Loucy (cell line): ENCODE results near the gene SLC3A2.

Experiments used
- EZH2phosphoT487 ChIP-seq: fragments of 200-600 bp; IDR thresholded peaks from 2 replicates; pipeline ENCODE4 v1.6.1; 2018; ENCODE audit warnings: antibody characterized with exemption, mild to moderate bottlenecking, moderate library complexity, borderline replicate concordance
- TF ChIP-seq, protein P1 (sequence below): fragments of 200-600 bp; sonication (generic); conservative IDR thresholded peaks from 2 replicates; pipeline ENCODE4 v1.5.1; 2014; ENCODE audit warnings: mild to moderate bottlenecking, antibody characterized with exemption, low read length

DNA sequence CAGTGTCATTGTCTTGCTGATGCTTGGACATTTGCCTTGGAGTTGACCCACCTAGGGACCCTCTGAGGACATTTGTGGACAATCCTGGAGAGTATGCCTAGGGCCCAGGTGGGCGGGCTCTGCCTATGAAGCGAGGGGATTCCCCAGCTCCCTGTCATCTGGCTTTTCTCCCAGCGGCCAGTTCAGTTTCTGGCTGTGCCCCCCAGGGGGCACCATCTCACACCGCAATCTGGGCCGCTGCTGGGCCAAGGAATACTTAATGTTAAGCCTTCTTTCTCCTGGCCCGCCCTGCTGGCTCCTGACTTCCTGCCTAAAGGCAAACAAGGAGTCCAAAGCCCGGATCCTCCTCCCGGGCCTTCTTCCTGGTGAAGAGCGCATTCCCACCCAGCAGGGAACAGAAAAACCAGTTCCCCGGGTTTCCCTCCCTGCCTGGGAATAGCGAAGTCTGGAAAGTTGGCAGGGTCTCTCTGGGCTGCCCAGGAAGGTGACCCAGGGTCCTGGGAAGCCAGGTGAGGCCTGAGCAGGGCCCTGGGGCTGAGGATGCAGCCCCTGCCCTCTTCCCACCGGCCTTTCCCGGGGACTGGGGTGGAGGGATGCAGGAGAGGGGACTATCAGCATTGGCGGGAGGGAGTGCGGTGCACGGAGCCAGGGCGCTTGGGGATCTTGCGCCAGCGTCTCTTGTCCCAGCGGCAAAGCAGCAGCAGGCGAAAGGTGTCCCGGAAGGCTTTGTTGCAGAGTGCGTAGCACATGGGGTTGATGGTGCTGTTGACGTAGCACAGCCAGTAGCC is 28.6 kb downstream of the SLC3A2 start:
- TF ChIP-seq, protein P1, sequence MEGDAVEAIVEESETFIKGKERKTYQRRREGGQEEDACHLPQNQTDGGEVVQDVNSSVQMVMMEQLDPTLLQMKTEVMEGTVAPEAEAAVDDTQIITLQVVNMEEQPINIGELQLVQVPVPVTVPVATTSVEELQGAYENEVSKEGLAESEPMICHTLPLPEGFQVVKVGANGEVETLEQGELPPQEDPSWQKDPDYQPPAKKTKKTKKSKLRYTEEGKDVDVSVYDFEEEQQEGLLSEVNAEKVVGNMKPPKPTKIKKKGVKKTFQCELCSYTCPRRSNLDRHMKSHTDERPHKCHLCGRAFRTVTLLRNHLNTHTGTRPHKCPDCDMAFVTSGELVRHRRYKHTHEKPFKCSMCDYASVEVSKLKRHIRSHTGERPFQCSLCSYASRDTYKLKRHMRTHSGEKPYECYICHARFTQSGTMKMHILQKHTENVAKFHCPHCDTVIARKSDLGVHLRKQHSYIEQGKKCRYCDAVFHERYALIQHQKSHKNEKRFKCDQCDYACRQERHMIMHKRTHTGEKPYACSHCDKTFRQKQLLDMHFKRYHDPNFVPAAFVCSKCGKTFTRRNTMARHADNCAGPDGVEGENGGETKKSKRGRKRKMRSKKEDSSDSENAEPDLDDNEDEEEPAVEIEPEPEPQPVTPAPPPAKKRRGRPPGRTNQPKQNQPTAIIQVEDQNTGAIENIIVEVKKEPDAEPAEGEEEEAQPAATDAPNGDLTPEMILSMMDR = peak; percentile 67
- TF ChIP-seq EZH2phosphoT487 = no peak
